CD4-positive, CD25-positive, alpha-beta regulatory T cell (primary cell): ENCODE measurements around the gene OGDHL. TPM values are rescaled to one million over a fixed set of nuclear protein-coding genes. Genes with fewer than 3 reads are reported as not detected.

Experiments used
- ATAC-seq, 2 donors: fragments of 150-1000 bp; cut with Tn5 transposase; one replicate each; pipeline ENCODE4 v1.10.0; 2021; ENCODE audit warnings: low read depth in 2 of 2, moderate number of reproducible peaks in 2 of 2, moderate library complexity in 1 of 2
- DNase-seq, 3 donors: peaks; one replicate each; pipeline versions ENCODE4 v3.0.0 to v3.0.0-alpha.2; 2012 to 2022; ENCODE audit warnings: mixed read lengths in 1 of 3
- H3K27ac ChIP-seq: one replicate; pipeline ENCODE4 v1.7.0; 2013; ENCODE audit warnings: mild to moderate bottlenecking, low read length; ENCODE audit not compliant: insufficient read depth, poor library complexity, severe bottlenecking
- H3K27me3 ChIP-seq: one replicate; pipeline ENCODE4 v1.7.0; 2013; ENCODE audit warnings: low read length; ENCODE audit not compliant: control insufficient read depth, insufficient read depth
- H3K36me3 ChIP-seq: one replicate; pipeline ENCODE4 v1.7.0; 2013; ENCODE audit warnings: mild to moderate bottlenecking, low read length, moderate library complexity; ENCODE audit not compliant: control insufficient read depth, insufficient read depth
- H3K4me1 ChIP-seq: 2 replicates; pipeline ENCODE4 v1.7.0; 2013; ENCODE audit warnings: mild to moderate bottlenecking, low read length; ENCODE audit not compliant: insufficient read depth, control insufficient read depth, poor library complexity, severe bottlenecking
- H3K4me3 ChIP-seq: one replicate; pipeline ENCODE4 v1.7.0; 2013; ENCODE audit warnings: low read depth, mild to moderate bottlenecking, low read length, moderate library complexity
- H3K9me3 ChIP-seq, 2 experiments: 1 replicate in 1 of 2; 2 replicates in 1 of 2; pipeline ENCODE4 v1.7.0; 2013; ENCODE audit warnings: low read length in 2 of 2, mild to moderate bottlenecking in 1 of 2, moderate library complexity in 1 of 2; ENCODE audit not compliant: control insufficient read depth in 2 of 2
- H3K27ac Mint-ChIP-seq, 3 donors: one replicate each; pipeline ENCODE4 v1.8.0; 2020 to 2022; ENCODE audit warnings: mild to moderate bottlenecking in 3 of 3, mixed read lengths in 3 of 3, moderate library complexity in 2 of 3
- H3K27me3 Mint-ChIP-seq: one replicate; pipeline ENCODE4 v1.8.0; 2022; ENCODE audit warnings: mild to moderate bottlenecking, mixed read lengths
- H3K36me3 Mint-ChIP-seq: one replicate; pipeline ENCODE4 v1.8.0; 2020; ENCODE audit warnings: mixed read lengths
- H3K4me1 Mint-ChIP-seq, 4 donors: one replicate each; pipeline ENCODE4 v1.8.0; 2020 to 2022; ENCODE audit warnings: mixed read lengths in 4 of 4, mild to moderate bottlenecking in 1 of 4
- H3K4me3 Mint-ChIP-seq, 4 donors: one replicate each; pipeline ENCODE4 v1.8.0; 2020 to 2022; ENCODE audit warnings: mild to moderate bottlenecking in 4 of 4, mixed read lengths in 4 of 4, moderate library complexity in 3 of 4
- H3K9me3 Mint-ChIP-seq, 7 donors: one replicate each; pipeline ENCODE4 v1.8.0; 2020 to 2022; ENCODE audit warnings: mixed read lengths in 7 of 7, mild to moderate bottlenecking in 3 of 7, moderate library complexity in 2 of 7
- polyA plus RNA-seq, 4 donors: library from polyadenylated mRNA; unstranded; fragments of 300-500 nt; fragmentation: Illumina TruSeq; gene quantifications; one replicate each; pipeline ENCODE4 v1.2.3, GENCODE V29; 2021
- total RNA-seq: library from RNA; stranded (reverse); gene quantifications from one replicate; pipeline ENCODE4 v1.2.3, GENCODE V29; 2022

OGDHL gene
- total RNA-seq, result not detected
- not detected for polyA plus RNA-seq

DNA sequence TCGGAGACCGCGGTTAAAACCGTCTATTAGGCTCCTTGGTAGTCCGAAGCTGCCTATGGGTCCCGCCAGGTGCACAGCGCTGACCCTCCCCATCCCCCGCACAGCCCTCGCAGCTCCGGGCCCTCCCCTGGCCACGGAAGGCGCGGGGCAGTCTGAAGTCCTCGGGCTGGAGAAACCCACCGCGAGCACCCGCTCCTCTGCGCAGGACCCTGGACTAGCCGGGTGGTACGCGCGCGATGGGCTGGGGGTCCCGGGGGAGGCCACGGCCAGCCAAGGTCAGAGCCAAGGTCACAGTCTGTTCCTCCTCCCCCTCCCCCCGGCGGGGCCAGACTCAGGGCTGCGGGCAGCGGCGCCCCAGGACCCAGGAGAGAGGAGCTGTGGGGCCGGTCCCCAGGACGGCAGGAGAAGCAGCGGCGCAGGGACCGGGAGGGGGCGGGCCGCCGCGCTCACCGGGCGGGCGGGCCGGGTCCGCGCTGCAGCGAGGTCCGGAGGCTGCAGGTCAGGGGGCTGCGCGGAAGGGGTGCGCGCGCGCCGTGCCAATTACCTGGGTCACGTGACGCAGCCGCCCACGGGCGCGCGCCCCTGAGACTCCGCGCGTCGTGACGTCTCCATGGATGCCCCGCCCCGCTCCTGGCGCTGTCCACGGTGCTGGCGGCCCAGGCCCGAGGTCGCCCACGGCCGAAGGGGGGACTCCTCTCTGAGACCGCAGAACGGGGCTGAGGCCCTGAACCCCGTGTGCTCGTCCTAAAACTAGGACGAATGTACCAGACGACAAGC is at the start of gene OGDHL:
TSS of gene OGDHL (minus strand) at position 535 of the 777 bp plus-strand sequence. CDS start 3,731 bp downstream, outside the sequence.
- H3K27me3 Mint-ChIP-seq, result peaks cover 20% of the 10 kb centered on the region
- Histone ChIP-seq H3K9me3 (peaks cover 5 to 6% of the 10 kb centered on the region in 2 experiments), H3K27ac (no peak within 1 kb of the TSS), H3K27me3 (peaks cover 3% of the 10 kb centered on the region), H3K4me3 (no peak within 1 kb of the TSS), H3K36me3 (no peaks in the 10 kb centered on the region), H3K4me1 (peaks cover 7% of the 10 kb centered on the region)
- ATAC-seq, result peak in 1 of 2 donors; percentile 46
- peaks cover 0 to 7% (median 4%) of the 10 kb centered on the region in 7 donors for H3K9me3 Mint-ChIP-seq
- H3K4me1 Mint-ChIP-seq, result peaks cover 0 to 8% (median 3%) of the 10 kb centered on the region in 4 donors
- H3K36me3 Mint-ChIP-seq, result no peaks in the 10 kb centered on the region
- DNase-seq, result peak in 2 of 3 donors; percentile 2 to 40
- peak within 1 kb of the TSS; percentile 18 to 54 (median 32) for H3K4me3 Mint-ChIP-seq
- H3K27ac Mint-ChIP-seq, result no peak within 1 kb of the TSS

DNA sequence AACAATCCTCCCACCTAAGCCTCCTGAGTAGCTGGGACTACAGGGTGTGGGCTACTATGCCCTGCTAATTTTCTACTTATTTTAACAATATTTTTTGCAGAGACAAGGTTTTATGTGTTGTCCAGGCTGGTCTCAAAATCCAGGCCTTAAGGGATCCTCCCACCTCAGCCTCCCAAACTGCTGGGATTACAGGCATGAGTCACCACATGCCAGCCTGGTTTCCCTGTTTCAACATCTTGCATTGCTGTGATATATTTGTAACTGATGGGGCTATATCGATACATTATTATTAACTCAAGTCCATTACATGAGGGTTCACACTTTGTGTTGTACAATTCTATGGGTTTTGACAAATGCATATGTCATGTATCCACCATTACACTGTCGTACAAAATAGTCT is 41.9 kb upstream of the OGDHL start:
- DNase-seq (no peak), ATAC-seq (no peak)
- Histone ChIP-seq H3K27me3 (no peaks in the 10 kb centered on the region), H3K27ac (no peak overlapping the region), H3K4me3 (no peak overlapping the region), H3K9me3 (peaks cover 0 to 5% of the 10 kb centered on the region in 2 experiments), H3K4me1 (no peaks in the 10 kb centered on the region), H3K36me3 (no peaks in the 10 kb centered on the region)
- Mint-ChIP-seq H3K36me3 (no peaks in the 10 kb centered on the region), H3K4me1 (no peaks in the 10 kb centered on the region), H3K27ac (no peak overlapping the region), H3K27me3 (peaks cover 6% of the 10 kb centered on the region), H3K9me3 (peaks cover 0 to 9% (median 6%) of the 10 kb centered on the region in 7 donors), H3K4me3 (no peak overlapping the region)

DNA sequence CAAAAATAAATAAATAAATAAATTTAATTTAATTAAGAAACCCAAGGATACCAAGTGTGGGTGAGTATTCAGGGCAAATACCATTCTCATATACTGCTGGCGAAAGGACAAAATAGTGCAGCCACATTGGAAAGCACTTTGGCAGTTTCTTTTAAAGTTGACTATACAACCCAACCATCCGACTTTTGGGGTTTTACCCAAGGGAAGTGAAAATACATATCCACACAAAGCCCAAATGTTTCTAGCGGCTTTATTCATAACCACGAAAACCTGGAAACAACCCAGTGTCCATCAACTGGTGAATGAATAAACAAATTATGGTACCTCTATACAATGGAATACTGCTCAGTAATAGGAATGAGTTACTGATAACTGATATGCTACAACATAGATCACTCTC is 36.2 kb upstream of the OGDHL start:
- DNase-seq (no peak), ATAC-seq (no peak)
- Histone ChIP-seq H3K27ac (no peak overlapping the region), H3K4me1 (no peaks in the 10 kb centered on the region), H3K27me3 (peaks cover 2% of the 10 kb centered on the region), H3K36me3 (no peaks in the 10 kb centered on the region), H3K4me3 (no peak overlapping the region), H3K9me3 (no peaks in the 10 kb centered on the region)
- H3K36me3 Mint-ChIP-seq, result no peaks in the 10 kb centered on the region
- H3K27ac Mint-ChIP-seq, result no peak overlapping the region
- no peaks in the 10 kb centered on the region for H3K4me1 Mint-ChIP-seq
- H3K9me3 Mint-ChIP-seq, result peaks cover 0 to 1% (median 0%) of the 10 kb centered on the region in 7 donors
- H3K4me3 Mint-ChIP-seq, result no peak overlapping the region
- H3K27me3 Mint-ChIP-seq, result peaks cover 6% of the 10 kb centered on the region

DNA sequence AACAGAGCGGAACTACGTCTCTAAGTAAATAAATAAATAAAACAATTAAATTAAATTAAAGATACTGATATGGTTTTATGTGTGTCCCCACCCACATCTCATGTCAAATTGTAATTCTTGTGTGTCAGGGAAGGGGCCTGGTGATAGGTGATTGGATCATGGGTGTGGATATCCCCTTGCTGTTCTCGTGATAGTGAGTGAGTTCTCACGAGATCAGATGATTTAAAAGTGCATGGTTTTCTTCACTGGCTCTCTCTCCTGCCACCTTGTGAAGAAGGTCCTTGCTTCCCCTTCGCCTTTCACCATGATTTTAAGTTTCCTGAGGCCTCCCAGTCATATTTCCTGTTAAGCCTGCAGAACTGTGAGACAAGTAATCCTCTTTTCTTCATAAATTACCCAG is 29.0 kb upstream of the OGDHL start:
- Mint-ChIP-seq H3K36me3 (no peaks in the 10 kb centered on the region), H3K27ac (no peak overlapping the region), H3K4me1 (no peaks in the 10 kb centered on the region), H3K27me3 (peaks cover 17% of the 10 kb centered on the region), H3K9me3 (no peaks in the 10 kb centered on the region), H3K4me3 (no peak overlapping the region)
- DNase-seq (no peak), ATAC-seq (no peak)
- Histone ChIP-seq H3K9me3 (no peaks in the 10 kb centered on the region), H3K27me3 (no peaks in the 10 kb centered on the region), H3K4me3 (no peak overlapping the region), H3K27ac (no peak overlapping the region), H3K4me1 (no peaks in the 10 kb centered on the region), H3K36me3 (no peaks in the 10 kb centered on the region)

DNA sequence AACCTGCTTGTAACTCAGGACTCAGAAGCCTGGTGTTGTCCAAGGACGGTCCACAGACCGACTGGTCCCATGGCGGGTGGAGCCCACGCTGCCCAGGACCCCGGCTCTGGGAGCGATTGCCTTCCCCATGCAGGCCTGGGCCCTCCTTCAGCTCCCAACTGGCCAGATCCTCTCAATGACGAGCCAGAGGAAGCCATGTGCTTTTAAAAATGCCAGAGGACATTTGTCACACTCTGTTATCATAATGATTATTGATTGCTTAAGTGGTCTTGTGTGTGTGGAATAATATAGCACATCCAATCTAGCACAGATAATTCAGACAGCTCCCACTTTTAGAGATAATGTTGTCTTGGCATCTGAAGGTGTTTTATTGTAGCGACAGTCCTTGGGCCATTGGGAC is 22.6 kb upstream of the OGDHL start:
- H3K27me3 Mint-ChIP-seq, result peaks cover 11% of the 10 kb centered on the region
- Histone ChIP-seq H3K27ac (no peak overlapping the region), H3K9me3 (no peaks in the 10 kb centered on the region), H3K4me3 (no peak overlapping the region), H3K4me1 (no peaks in the 10 kb centered on the region), H3K36me3 (no peaks in the 10 kb centered on the region), H3K27me3 (no peaks in the 10 kb centered on the region)
- ATAC-seq, result no peak
- H3K4me1 Mint-ChIP-seq, result no peaks in the 10 kb centered on the region
- DNase-seq, result no peak
- H3K9me3 Mint-ChIP-seq, result peaks cover 0 to 3% (median 0%) of the 10 kb centered on the region in 7 donors
- H3K4me3 Mint-ChIP-seq, result no peak overlapping the region
- no peaks in the 10 kb centered on the region for H3K36me3 Mint-ChIP-seq
- H3K27ac Mint-ChIP-seq, result no peak overlapping the region

DNA sequence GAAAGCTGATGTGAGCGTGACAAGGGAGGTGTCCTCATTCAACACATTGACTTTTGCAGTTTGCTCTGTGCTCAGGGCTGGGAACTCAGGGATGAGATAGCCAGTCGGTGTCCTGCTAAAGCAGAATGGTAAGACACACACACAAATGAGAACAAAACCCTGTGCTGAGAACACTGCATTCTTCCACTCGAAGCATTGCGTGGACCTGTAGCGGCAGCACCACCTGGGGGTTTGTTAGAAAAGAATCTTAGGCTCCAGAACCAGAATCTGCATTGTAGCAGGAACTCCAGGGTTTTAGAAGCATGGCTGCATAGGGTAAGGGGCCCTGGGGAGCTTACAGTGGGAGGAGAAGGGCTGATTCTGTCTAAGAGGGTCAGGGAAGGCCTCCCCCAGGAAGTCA is 21.5 kb upstream of the OGDHL start:
- Mint-ChIP-seq H3K9me3 (peaks cover 0 to 6% (median 0%) of the 10 kb centered on the region in 7 donors), H3K4me1 (no peaks in the 10 kb centered on the region), H3K4me3 (no peak overlapping the region), H3K27me3 (peaks cover 11% of the 10 kb centered on the region), H3K36me3 (no peaks in the 10 kb centered on the region), H3K27ac (no peak overlapping the region)
- ATAC-seq (no peak), DNase-seq (no peak)
- H3K36me3 ChIP-seq, result no peaks in the 10 kb centered on the region
- no peaks in the 10 kb centered on the region for H3K4me1 ChIP-seq
- H3K27me3 ChIP-seq, result no peaks in the 10 kb centered on the region
- no peaks in the 10 kb centered on the region for H3K9me3 ChIP-seq
- no peak overlapping the region for H3K4me3 ChIP-seq
- H3K27ac ChIP-seq, result no peak overlapping the region

DNA sequence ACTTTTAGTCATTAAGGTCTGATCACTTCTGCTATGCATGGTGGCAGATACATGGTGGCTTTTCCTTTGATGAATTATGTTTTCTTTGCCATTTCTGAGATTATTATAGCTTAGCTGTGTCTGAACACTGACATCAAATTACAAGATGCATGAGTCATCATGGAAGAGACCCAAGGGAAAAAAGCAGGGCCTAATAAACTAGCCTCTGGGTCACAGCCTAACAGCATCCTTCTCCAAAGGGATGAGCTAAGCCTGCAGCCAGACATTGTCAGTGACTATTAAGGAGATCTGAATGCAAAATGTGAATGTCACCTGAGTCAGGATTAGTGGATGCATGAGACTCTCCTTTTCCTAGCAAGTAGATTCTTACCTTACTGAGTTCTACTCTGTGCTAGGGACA is 19.1 kb upstream of the OGDHL start:
- Histone ChIP-seq H3K36me3 (no peaks in the 10 kb centered on the region), H3K9me3 (no peaks in the 10 kb centered on the region), H3K4me1 (no peaks in the 10 kb centered on the region), H3K4me3 (no peak overlapping the region), H3K27ac (no peak overlapping the region), H3K27me3 (peaks cover 2% of the 10 kb centered on the region)
- H3K27me3 Mint-ChIP-seq, result no peaks in the 10 kb centered on the region
- peaks cover 0 to 6% (median 0%) of the 10 kb centered on the region in 7 donors for H3K9me3 Mint-ChIP-seq
- no peak overlapping the region for H3K4me3 Mint-ChIP-seq
- no peak overlapping the region for H3K27ac Mint-ChIP-seq
- H3K36me3 Mint-ChIP-seq, result no peaks in the 10 kb centered on the region
- ATAC-seq (no peak), DNase-seq (no peak)
- H3K4me1 Mint-ChIP-seq, result no peaks in the 10 kb centered on the region

DNA sequence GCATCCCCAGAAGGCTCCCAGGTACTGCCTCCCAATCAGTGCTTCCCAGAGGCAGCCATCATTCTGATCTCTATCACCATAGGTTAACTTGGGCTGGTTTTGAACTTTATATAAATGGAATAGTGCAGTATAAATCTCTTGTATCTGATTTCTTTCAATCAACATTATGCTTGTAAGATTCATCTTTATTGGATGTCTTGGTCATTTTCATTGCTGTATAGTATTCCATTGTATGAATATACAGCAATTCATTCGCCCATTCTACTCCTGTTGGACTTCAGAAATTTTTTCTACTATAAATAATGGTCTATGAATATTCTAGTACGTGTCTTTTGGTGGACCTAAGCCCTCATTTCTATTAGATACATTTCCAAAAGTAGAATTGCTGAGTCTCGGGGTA is 16.1 kb upstream of the OGDHL start:
- Mint-ChIP-seq H3K36me3 (no peaks in the 10 kb centered on the region), H3K4me3 (no peak overlapping the region), H3K4me1 (no peaks in the 10 kb centered on the region), H3K27ac (no peak overlapping the region), H3K9me3 (peaks cover 0 to 4% (median 0%) of the 10 kb centered on the region in 7 donors), H3K27me3 (no peaks in the 10 kb centered on the region)
- ATAC-seq (no peak), DNase-seq (no peak)
- H3K27me3 ChIP-seq, result peaks cover 2% of the 10 kb centered on the region
- no peak overlapping the region for H3K4me3 ChIP-seq
- no peaks in the 10 kb centered on the region for H3K4me1 ChIP-seq
- H3K9me3 ChIP-seq, result no peaks in the 10 kb centered on the region
- H3K36me3 ChIP-seq, result no peaks in the 10 kb centered on the region
- H3K27ac ChIP-seq, result no peak overlapping the region
